C4-2B (cell line): ENCODE measurements around the gene ARV1.

Source experiments
- H3K27ac ChIP-seq: fragments of 450-650 bp; 2 replicates; pipeline ENCODE4 v1.5.1; 2017
- ZFX ChIP-seq: fragments of 450-650 bp; IDR thresholded peaks from 2 replicates; pipeline ENCODE4 v1.6.1; 2017
- TF ChIP-seq, protein P1 (sequence below): fragments of 450-650 bp; conservative IDR thresholded peaks from 2 replicates; pipeline ENCODE4 v1.5.1; 2017; ENCODE audit warnings: mild to moderate bottlenecking

Gene ARV1

DNA sequence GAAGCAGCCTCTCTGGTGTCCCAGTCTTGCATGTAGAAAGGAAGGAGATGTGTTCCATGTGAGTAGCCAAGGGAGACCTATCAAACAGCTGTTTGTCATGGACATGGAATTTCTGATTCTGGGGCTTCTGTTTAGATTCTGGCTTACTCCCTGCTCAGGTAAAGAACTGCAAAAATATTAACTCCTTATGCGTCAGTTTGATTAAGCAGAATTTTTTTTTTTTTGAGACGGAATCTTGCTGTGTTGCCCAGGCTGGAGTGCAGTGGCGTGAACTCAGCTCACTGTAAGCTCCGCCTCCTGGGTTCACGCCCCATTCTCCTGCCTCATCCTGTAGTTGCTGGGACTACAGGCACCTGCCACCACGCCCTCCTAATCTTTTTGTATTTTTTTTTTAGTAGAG, 6.8 kb downstream of the ARV1 start:
- no peak for TF ChIP-seq ZFX
- TF ChIP-seq, protein P1, sequence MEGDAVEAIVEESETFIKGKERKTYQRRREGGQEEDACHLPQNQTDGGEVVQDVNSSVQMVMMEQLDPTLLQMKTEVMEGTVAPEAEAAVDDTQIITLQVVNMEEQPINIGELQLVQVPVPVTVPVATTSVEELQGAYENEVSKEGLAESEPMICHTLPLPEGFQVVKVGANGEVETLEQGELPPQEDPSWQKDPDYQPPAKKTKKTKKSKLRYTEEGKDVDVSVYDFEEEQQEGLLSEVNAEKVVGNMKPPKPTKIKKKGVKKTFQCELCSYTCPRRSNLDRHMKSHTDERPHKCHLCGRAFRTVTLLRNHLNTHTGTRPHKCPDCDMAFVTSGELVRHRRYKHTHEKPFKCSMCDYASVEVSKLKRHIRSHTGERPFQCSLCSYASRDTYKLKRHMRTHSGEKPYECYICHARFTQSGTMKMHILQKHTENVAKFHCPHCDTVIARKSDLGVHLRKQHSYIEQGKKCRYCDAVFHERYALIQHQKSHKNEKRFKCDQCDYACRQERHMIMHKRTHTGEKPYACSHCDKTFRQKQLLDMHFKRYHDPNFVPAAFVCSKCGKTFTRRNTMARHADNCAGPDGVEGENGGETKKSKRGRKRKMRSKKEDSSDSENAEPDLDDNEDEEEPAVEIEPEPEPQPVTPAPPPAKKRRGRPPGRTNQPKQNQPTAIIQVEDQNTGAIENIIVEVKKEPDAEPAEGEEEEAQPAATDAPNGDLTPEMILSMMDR: no peak

DNA sequence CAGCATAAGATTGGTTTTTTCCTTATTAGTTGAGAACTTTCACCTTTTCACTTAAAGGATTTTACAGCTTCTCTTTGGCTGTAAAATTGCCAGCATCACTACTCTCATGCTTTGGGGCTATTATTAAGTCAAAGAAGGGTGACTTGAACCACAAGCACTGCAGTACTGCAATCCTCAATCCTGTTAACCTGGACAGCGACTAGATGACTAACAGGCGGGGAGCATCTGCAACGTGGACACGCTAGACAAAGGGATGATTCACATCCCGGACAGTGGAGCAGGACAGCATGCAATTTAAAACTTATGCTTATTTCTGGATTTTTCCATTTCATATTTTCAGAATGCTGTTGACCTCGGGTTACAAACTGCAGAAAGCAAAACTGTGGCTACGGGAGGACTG, 8.1 kb downstream of the ARV1 start:
- no peak for TF ChIP-seq ZFX
- TF ChIP-seq, protein P1: no peak
- no peak overlapping the region for H3K27ac ChIP-seq

More for the DNA sequence above, 6.8 kb downstream of the ARV1 start:
- no peak overlapping the region for H3K27ac ChIP-seq

DNA sequence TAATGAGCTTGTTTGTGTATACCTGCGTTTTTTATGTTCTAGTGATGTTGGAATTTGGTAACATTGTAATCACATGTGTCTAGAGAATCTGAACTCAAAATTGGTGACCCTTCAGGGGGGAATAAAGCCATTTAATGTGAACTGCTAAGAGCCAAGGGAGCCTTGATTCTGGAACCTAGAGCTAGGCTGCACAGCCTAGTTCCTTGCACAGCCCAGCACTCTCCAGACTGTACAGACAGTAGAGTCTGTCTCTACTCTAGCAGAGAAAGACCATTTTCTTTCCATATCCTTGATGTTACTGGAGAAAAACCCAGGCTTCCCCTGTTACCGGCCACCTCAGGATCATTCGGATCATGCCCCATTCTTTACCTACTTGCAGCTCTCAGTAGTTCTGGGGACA, 8.6 kb downstream of the ARV1 start:
- H3K27ac ChIP-seq: no peak overlapping the region
- no peak for TF ChIP-seq ZFX
- TF ChIP-seq, protein P1: no peak

DNA sequence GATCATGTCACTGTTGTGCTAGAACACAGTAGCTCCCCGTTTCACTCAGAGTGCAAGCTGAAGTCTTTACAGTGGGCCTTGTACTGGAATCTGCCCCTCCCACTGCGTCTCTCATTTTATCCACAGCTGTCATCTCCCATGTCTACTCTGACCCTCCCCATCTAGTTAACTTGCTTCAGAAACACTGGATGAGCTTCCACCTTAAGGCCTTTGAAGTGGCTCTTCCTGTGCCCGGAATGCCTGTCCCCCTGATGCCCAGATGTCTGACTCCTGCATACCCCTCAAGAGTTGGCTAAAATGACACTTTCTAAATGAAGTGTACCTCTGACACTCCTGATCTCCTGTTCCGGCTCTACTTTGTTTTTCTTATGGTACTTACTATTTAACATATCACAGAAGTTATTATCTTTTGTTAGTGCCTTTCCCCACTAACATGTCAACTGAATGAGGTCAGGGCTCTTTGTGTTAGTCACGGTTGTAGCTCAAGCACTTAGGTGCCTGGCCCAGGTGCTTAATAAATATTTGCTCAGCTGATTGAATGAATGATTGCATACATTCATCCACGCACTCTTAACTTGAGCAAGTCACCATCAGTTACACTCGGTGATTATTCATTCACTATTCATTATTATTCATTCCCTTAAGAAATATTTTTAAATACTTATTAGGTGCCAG, 13.3 kb downstream of the ARV1 start:
- TF ChIP-seq ZFX: no peak
- TF ChIP-seq, protein P1: no peak
- no peak overlapping the region for H3K27ac ChIP-seq

DNA sequence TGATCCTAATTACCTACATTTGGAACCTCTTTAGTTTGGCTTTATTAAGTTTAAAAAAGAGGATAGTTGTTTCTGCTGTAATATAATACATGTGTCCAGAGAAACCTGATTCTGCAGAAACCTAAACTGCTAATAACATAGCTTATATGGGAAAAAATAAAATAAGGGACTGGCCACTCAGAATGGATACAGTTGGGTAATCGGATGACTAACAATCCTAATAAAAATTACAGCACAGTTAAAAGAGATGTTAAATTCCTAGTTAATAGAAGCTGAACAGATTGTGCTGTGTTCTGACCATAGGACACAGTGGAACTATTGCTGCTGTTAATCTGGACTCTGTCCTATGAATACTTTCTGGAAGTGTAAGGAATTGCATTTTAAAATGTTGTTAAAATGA, 16.0 kb downstream of the ARV1 start:
- H3K27ac ChIP-seq: no peak overlapping the region
- no peak for TF ChIP-seq ZFX
- TF ChIP-seq, protein P1: no peak

DNA sequence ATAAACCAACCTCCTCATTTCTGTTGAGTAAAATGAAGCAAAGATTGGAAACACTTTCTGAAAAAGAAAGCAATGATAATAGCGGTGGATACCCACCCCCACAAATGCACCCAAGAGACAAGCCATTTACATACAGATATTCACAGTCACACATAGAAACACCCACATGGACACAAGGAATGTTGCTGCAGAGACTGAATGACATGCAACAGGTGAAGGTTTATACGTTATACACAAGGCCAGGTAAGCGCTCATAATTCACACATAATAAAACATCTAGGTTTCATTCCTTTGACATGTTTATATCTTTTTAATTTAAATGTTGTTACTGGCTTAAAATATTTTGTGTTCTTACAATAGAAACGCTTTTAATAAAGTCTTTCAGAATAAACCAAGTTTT, 21.3 kb downstream of the ARV1 start:
- no peak for TF ChIP-seq ZFX
- TF ChIP-seq, protein P1: no peak
- H3K27ac ChIP-seq: no peak overlapping the region

DNA sequence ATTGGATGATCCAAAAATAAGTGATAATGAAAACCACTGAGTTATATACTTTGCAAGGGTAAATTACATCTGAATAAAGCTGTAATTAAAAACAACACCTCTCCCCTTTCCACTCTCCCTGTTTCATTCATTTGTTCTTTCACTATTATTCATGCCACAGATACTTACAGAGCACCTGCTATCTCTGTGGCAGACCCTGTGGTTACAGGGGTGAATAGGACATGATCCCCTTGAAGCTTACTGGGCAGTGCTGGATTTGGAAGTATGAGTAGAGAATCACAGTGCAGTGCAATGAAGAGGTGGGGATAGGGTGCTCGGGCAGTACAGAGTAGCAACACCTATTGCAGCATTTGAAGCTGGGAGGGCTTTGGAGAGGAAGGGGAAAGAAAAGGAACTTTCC, 21.7 kb downstream of the ARV1 start:
- H3K27ac ChIP-seq: no peak overlapping the region
- no peak for TF ChIP-seq ZFX
- TF ChIP-seq, protein P1: no peak
